VCaP (cell line): ENCODE data around the gene SIK2.

Experiments
- H3K27ac ChIP-seq: fragments of 450-650 bp; 2 replicates; pipeline ENCODE4 v1.5.1; 2017
- CTCF ChIP-seq: fragments of 450-650 bp; conservative IDR thresholded peaks from 2 replicates; pipeline ENCODE4 v1.5.1; 2017; ENCODE audit warnings: mild to moderate bottlenecking, moderate library complexity

SIK2 gene

GRCh38 chr11:111693224-111693937 lies 91.1 kb downstream of the SIK2 start:
- TF ChIP-seq CTCF, result no peak

GRCh38 chr11:111694851-111695250 lies 92.6 kb downstream of the SIK2 start:
- no peak for TF ChIP-seq CTCF
- H3K27ac ChIP-seq, result no peak overlapping the region

More at GRCh38 chr11:111693224-111693937, 91.1 kb downstream of the SIK2 start:
- H3K27ac ChIP-seq, result peak overlapping the region; percentile 2; the same call in 1 of the 2 replicates

- no peak for TF ChIP-seq CTCF
- no peak overlapping the region for H3K27ac ChIP-seq
These were observed 94.3 kb downstream of the SIK2 start for GRCh38 chr11:111696556-111696955.

GRCh38 chr11:111697933-111698371 lies 95.7 kb downstream of the SIK2 start:
- H3K27ac ChIP-seq, result no peak overlapping the region
- no peak for TF ChIP-seq CTCF

GRCh38 chr11:111698852-111699559 lies 96.8 kb downstream of the SIK2 start:
- no peak for TF ChIP-seq CTCF
- no peak overlapping the region for H3K27ac ChIP-seq

- no peak overlapping the region for H3K27ac ChIP-seq
- TF ChIP-seq CTCF, result no peak
These were observed 97.4 kb downstream of the SIK2 start for GRCh38 chr11:111699579-111700156.

- no peak for TF ChIP-seq CTCF
- H3K27ac ChIP-seq, result no peak overlapping the region
These were observed 97.9 kb downstream of the SIK2 start for GRCh38 chr11:111700162-111700561.
